ENCODE data around the gene CLCA2. TPM values are rescaled to one million over a fixed set of nuclear protein-coding genes. Genes with fewer than 3 reads are reported as not detected.

The CLCA2 gene
- total RNA-seq, 1 experiment from 2014 or later: not detected

DNA sequence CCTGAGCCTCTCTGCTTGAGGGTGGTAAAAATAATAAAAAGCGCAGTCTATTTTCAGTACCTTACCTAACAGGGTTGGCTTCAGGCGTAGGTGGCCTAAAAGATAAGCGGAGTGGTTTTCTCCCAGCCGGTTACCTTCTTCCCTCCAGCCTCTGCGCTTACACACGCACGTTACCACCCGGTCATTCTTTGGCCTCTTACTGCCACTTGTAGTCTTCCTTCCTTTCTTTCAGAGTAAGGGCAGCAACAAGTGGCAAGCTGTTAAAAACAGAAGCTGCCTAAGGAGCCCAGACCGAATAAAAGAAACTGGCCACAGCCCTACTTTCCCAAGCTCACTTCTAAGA lies 80.1 kb downstream of the CLCA2 start:
- BruUV-seq (replicated peaks): no TSS peak
- H3K4me3 ChIP-seq (ENCODE audit: low read depth, low read length, poor library complexity, severe bottlenecking): no peak overlapping the region
- no peak for DNase-seq (ENCODE audit: low spot score)
- no peaks in the 10 kb centered on the region for H3K9me3 ChIP-seq (ENCODE audit: low read depth, low read length, poor library complexity, severe bottlenecking)
- no peaks in the 10 kb centered on the region for H3K4me1 ChIP-seq (ENCODE audit: insufficient read depth, low read length, poor library complexity, severe bottlenecking)
- H3K36me3 ChIP-seq (ENCODE audit: insufficient read depth, low read length, poor library complexity, severe bottlenecking): no peaks in the 10 kb centered on the region
- no peaks in the 10 kb centered on the region for H3K27me3 ChIP-seq (replicated peaks; ENCODE audit: insufficient read depth, low read depth, low read length, poor library complexity)
- POLR2A ChIA-PET (ENCODE audit: low non-redundant PET): no interaction called here
- no peak overlapping the region for H3K27ac ChIP-seq (ENCODE audit: low read depth, low read length, poor library complexity, severe bottlenecking)
- TF ChIP-seq EZH2 (IDR thresholded peaks at IDR 0.05; ENCODE audit: borderline replicate concordance, low read depth, low read length, poor library complexity, severe bottlenecking): no peak
- TF ChIP-seq, protein P1, sequence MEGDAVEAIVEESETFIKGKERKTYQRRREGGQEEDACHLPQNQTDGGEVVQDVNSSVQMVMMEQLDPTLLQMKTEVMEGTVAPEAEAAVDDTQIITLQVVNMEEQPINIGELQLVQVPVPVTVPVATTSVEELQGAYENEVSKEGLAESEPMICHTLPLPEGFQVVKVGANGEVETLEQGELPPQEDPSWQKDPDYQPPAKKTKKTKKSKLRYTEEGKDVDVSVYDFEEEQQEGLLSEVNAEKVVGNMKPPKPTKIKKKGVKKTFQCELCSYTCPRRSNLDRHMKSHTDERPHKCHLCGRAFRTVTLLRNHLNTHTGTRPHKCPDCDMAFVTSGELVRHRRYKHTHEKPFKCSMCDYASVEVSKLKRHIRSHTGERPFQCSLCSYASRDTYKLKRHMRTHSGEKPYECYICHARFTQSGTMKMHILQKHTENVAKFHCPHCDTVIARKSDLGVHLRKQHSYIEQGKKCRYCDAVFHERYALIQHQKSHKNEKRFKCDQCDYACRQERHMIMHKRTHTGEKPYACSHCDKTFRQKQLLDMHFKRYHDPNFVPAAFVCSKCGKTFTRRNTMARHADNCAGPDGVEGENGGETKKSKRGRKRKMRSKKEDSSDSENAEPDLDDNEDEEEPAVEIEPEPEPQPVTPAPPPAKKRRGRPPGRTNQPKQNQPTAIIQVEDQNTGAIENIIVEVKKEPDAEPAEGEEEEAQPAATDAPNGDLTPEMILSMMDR (conservative IDR thresholded peaks at IDR 0.05; ENCODE audit: low read depth, low read length): no peak
- CTCF ChIA-PET: interaction anchor here (0.7 kb wide), 1 partner anchor 32 kb away, joined by 4 read pairs; no protein-coding TSS in a partner anchor
- intact Hi-C loops (cut with micrococcal nuclease; ENCODE audit: unreplicated experiment): loop anchor here (10.0 kb wide), 1 partner anchor 241 kb away; no protein-coding TSS in a partner anchor

DNA sequence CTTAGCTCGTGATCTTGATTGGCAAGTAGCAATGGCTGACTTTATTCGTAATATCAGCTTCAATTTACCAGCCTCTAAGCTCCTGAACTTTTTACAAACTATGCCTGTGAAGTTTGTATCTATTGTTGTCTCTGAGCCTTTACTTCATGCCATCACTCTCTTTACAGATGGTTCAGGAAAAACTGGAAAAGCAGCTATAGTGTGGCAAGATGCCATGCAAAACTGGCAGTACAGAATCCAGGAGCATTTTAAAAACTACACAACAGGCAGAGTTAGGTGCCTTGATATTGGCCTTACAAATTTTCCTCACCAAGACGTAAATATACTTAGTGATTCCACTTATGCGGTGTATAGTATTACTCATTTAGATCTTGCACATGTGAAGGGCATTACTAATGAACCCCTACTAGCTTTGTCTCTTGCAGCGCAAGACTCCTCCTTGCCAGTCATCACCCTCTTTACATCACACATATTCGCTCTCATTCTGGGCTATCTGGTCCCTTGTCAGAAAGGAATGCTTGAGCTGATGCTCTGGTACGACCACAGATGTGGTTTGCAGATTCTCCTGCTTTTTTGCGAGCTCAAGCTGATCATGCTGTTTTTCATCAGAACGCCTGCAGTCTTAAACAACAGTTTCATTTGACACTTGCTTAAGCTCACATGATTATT lies 81.1 kb downstream of the CLCA2 start:
- no peaks in the 10 kb centered on the region for H3K27me3 ChIP-seq (replicated peaks; ENCODE audit: insufficient read depth, low read depth, low read length, poor library complexity)
- TF ChIP-seq EZH2 (IDR thresholded peaks at IDR 0.05; ENCODE audit: borderline replicate concordance, low read depth, low read length, poor library complexity, severe bottlenecking): no peak
- TF ChIP-seq, protein P1 (conservative IDR thresholded peaks at IDR 0.05; ENCODE audit: low read depth, low read length): no peak
- no peaks in the 10 kb centered on the region for H3K4me1 ChIP-seq (ENCODE audit: insufficient read depth, low read length, poor library complexity, severe bottlenecking)
- ChIA-PET POLR2A (ENCODE audit: low non-redundant PET) (interaction anchor here (0.6 kb wide), 1 partner anchor 1180 kb away, joined by 5 read pairs; no protein-coding TSS in a partner anchor), CTCF (no interaction called here)
- H3K9me3 ChIP-seq (ENCODE audit: low read depth, low read length, poor library complexity, severe bottlenecking): no peaks in the 10 kb centered on the region
- DNase-seq (ENCODE audit: low spot score): no peak
- no peaks in the 10 kb centered on the region for H3K36me3 ChIP-seq (ENCODE audit: insufficient read depth, low read length, poor library complexity, severe bottlenecking)
- H3K27ac ChIP-seq (ENCODE audit: low read depth, low read length, poor library complexity, severe bottlenecking): no peak overlapping the region
- intact Hi-C loops (cut with micrococcal nuclease; ENCODE audit: unreplicated experiment): loop anchor here (5.0 to 10.0 kb wide), 3 partner anchors 33 to 240 kb away; partner anchors contain the start of gene CLCA2
- H3K4me3 ChIP-seq (ENCODE audit: low read depth, low read length, poor library complexity, severe bottlenecking): no peak overlapping the region
- no TSS peak for BruUV-seq (replicated peaks)

DNA sequence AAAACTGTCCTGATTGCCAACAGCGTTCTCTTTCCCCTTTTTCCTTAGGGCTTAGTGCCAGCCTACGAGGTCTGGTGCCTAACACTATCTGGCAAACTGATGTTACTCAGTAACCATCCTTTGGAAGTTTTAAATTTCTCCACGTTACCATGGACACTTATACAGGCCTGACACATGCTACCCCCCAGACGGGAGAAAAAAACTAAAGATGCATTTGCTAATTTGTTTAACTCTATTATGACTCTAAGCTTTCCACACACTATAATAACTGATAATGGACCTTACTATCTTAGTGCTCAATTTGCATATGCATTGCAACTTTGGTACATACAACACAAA lies 81.6 kb downstream of the CLCA2 start:
- H3K9me3 ChIP-seq (ENCODE audit: low read depth, low read length, poor library complexity, severe bottlenecking): no peaks in the 10 kb centered on the region
- H3K27ac ChIP-seq (ENCODE audit: low read depth, low read length, poor library complexity, severe bottlenecking): no peak overlapping the region
- no peaks in the 10 kb centered on the region for H3K4me1 ChIP-seq (ENCODE audit: insufficient read depth, low read length, poor library complexity, severe bottlenecking)
- TF ChIP-seq, protein P1 (conservative IDR thresholded peaks at IDR 0.05; ENCODE audit: low read depth, low read length): no peak
- TF ChIP-seq EZH2 (IDR thresholded peaks at IDR 0.05; ENCODE audit: borderline replicate concordance, low read depth, low read length, poor library complexity, severe bottlenecking): no peak
- no TSS peak for BruUV-seq (replicated peaks)
- H3K4me3 ChIP-seq (ENCODE audit: low read depth, low read length, poor library complexity, severe bottlenecking): no peak overlapping the region
- DNase-seq (ENCODE audit: low spot score): no peak
- H3K36me3 ChIP-seq (ENCODE audit: insufficient read depth, low read length, poor library complexity, severe bottlenecking): no peaks in the 10 kb centered on the region
- ChIA-PET POLR2A (ENCODE audit: low non-redundant PET) (interaction anchor here (0.6 kb wide), 1 partner anchor 1181 kb away, joined by 5 read pairs; no protein-coding TSS in a partner anchor), CTCF (no interaction called here)
- intact Hi-C loops (cut with micrococcal nuclease; ENCODE audit: unreplicated experiment): loop anchor here (5.0 to 10.0 kb wide), 3 partner anchors 33 to 239 kb away; partner anchors contain the start of gene CLCA2
- H3K27me3 ChIP-seq (replicated peaks; ENCODE audit: insufficient read depth, low read depth, low read length, poor library complexity): no peaks in the 10 kb centered on the region

Other genes starting within 250 kb of the CLCA2 start
- 34.9 and 38.9 TPM in 2 replicates for gene ODF2L, start 27.8 kb upstream of the CLCA2 start, total RNA-seq (2021)
- gene CLCA1, start 44.8 kb downstream of the CLCA2 start, total RNA-seq (2021): not detected in 2 replicates
- gene CLCA4, start 122.9 kb downstream of the CLCA2 start, total RNA-seq (2021): not detected in 2 replicates

Measured in A673 (cell line).